ENCODE measurements around the gene EBF3.

DNA sequence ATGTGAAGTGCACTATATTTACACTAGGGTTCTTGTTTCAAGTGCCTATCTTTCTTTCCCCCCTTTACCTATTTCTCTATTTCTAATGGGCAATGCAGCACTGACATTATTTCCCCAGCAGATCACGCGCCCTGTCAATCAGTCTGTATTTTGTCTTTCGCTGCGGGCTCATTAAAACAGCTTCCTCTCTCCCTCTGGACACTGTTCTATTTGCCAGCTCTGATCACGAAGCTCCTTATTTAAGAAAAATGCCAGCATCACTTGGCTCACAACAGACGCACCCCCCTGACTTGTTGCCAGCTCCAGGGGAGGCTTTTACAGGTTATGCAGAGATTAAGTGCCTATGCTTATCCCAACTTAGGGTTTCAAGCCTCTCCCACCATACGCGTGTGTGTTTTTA is 78.5 kb downstream of the EBF3 start:
- TF ChIP-seq CTCF (conservative IDR thresholded peaks at IDR 0.05) = no peak
- no peak for TF ChIP-seq EZH2 (IDR thresholded peaks at IDR 0.05; ENCODE audit: low read depth)

Measured in PC-9 (cell line).